T-cell (primary cell): ENCODE results near the gene ECHS1. TPM values are rescaled to one million over a fixed set of nuclear protein-coding genes. Genes with fewer than 3 reads are reported as not detected.

ENCODE experiments used
- ATAC-seq, 4 experiments: fragments of 200-7000 bp in 3 of 4; fragments of 150-1000 bp in 1 of 4; cut with Tn5 transposase; replicated peaks in 1 of 4; 1 replicate in 3 of 4; 2 replicates in 1 of 4; pipeline ENCODE4 v1.10.0; 2021; ENCODE audit warnings: moderate library complexity in 3 of 4, mild to moderate bottlenecking in 2 of 4, moderate number of reproducible peaks in 1 of 4
- CTCF ChIA-PET, 2 donors: fragments of 300-600 bp; sonication (Branson Sonifier 250); formaldehyde crosslinking; loops; one replicate each; lab custom pipeline; 2022; ENCODE audit warnings: antibody characterized with exemption in 2 of 2; lab: Charles Lee
- POLR2A ChIA-PET, 2 donors: fragments of 300-600 bp; sonication (Branson Sonifier 250); formaldehyde crosslinking; loops; one replicate each; lab custom pipeline; 2022; ENCODE audit warnings: antibody characterized with exemption in 2 of 2; lab: Charles Lee
- DNase-seq, 35 experiments: peaks; one replicate each; pipeline versions ENCODE4 v3.0.0 to v3.0.0-alpha.2; 2013 to 2023
- H3K27ac ChIP-seq: one replicate; pipeline ENCODE4 v1.5.1; 2013; ENCODE audit warnings: low read length
- H3K27me3 ChIP-seq, 2 experiments: replicated peaks in 1 of 2; 1 replicate in 1 of 2; 2 replicates in 1 of 2; pipeline versions ENCODE4 v1.6.1 to v1.7.0; 2013; ENCODE audit warnings: low read length in 1 of 2, mixed read lengths in 1 of 2; ENCODE audit not compliant: control insufficient read depth in 2 of 2, insufficient read depth in 2 of 2; ENCODE audit errors: extremely low read depth in 1 of 2
- H3K36me3 ChIP-seq, 2 donors: 1 replicate in 1 of 2; 2 replicates in 1 of 2; pipeline versions ENCODE4 v1.6.1 to v1.7.0; 2013; ENCODE audit warnings: low read length in 1 of 2; ENCODE audit not compliant: control insufficient read depth in 2 of 2, insufficient read depth in 1 of 2; ENCODE audit errors: extremely low read depth in 1 of 2
- H3K4me1 ChIP-seq, 2 experiments: 1 replicate in 1 of 2; 2 replicates in 1 of 2; pipeline versions ENCODE4 v1.6.1 to v1.7.0; 2013; ENCODE audit warnings: low read length in 2 of 2, mixed read lengths in 1 of 2; ENCODE audit not compliant: insufficient read depth in 2 of 2, control insufficient read depth in 1 of 2; ENCODE audit errors: extremely low read depth in 1 of 2
- H3K4me3 ChIP-seq, 2 donors: 1 replicate in 1 of 2; 2 replicates in 1 of 2; pipeline versions ENCODE4 v1.5.1 to v1.7.0; 2013; ENCODE audit warnings: mild to moderate bottlenecking in 2 of 2, low read length in 1 of 2, moderate library complexity in 1 of 2; ENCODE audit not compliant: control insufficient read depth in 1 of 2; ENCODE audit errors: extremely low read depth in 1 of 2
- H3K9me3 ChIP-seq: 2 replicates; pipeline ENCODE4 v1.7.0; 2013
- H3K27ac Mint-ChIP-seq, 2 donors: one replicate each; pipeline ENCODE4 v1.8.0; 2020 to 2021; ENCODE audit warnings: mild to moderate bottlenecking in 2 of 2, mixed read lengths in 2 of 2
- H3K27me3 Mint-ChIP-seq, 2 donors: one replicate each; pipeline ENCODE4 v1.8.0; 2021 to 2022; ENCODE audit warnings: mixed read lengths in 2 of 2
- H3K36me3 Mint-ChIP-seq: one replicate; pipeline ENCODE4 v1.8.0; 2021; ENCODE audit warnings: mixed read lengths
- H3K4me1 Mint-ChIP-seq, 3 donors: one replicate each; pipeline ENCODE4 v1.8.0; 2020 to 2022; ENCODE audit warnings: mixed read lengths in 3 of 3, mild to moderate bottlenecking in 1 of 3
- H3K4me3 Mint-ChIP-seq, 3 donors: one replicate each; pipeline ENCODE4 v1.8.0; 2020 to 2022; ENCODE audit warnings: mild to moderate bottlenecking in 3 of 3, mixed read lengths in 3 of 3, moderate library complexity in 3 of 3
- H3K9me3 Mint-ChIP-seq, 3 donors: one replicate each; pipeline ENCODE4 v1.8.0; 2020 to 2022; ENCODE audit warnings: mixed read lengths in 3 of 3
- WGBS: methylation state at CpG from one replicate; pipeline ENCODE4 v1.1.5; 2013; ENCODE audit warnings: missing lambda C conversion rate; ENCODE audit not compliant: insufficient coverage; 5-methylcytosine and 5-hydroxymethylcytosine counted together
- total RNA-seq, 35 experiments: library from RNA in 6 of 35; stranded (reverse) in 6 of 35; fragments of 120-200 nt in 1 of 35; gene quantifications; one replicate each; pipeline versions ENCODE4 v1.2.1 to v1.2.4 and lab custom pipeline; 2013 to 2026

ECHS1 gene
- total RNA-seq, 5 donors from 2014 or later (not counting 1 experiment from before 2014, with no cell fraction given): 17.6 to 31.7 (median 27.2) TPM

- Histone ChIP-seq H3K4me1 (peaks cover 16 to 40% of the 10 kb centered on the region in 2 experiments), H3K9me3 (no peaks in the 10 kb centered on the region), H3K27ac (peak within 1 kb of the TSS; percentile 80), H3K4me3 (peak within 1 kb of the TSS; percentile 47 to 54), H3K36me3 (no peaks in the 10 kb centered on the region), H3K27me3 (peaks cover 0 to 38% of the 10 kb centered on the region in 2 experiments)
- H3K27me3 Mint-ChIP-seq: peaks cover 2 to 8% of the 10 kb centered on the region in 2 donors
- ATAC-seq (peak; percentile 61 to 72 (median 66)), DNase-seq (peak; percentile 66 to 96 (median 90))
- peak within 1 kb of the TSS; percentile 70 to 85 for H3K27ac Mint-ChIP-seq
- H3K36me3 Mint-ChIP-seq: no peaks in the 10 kb centered on the region
- POLR2A ChIA-PET: no interaction called here
- no peaks in the 10 kb centered on the region for H3K9me3 Mint-ChIP-seq
- CTCF ChIA-PET: interaction anchor here in 1 of 2 donors (0.6 kb wide), 1 partner anchor 53 kb away, joined by 5 read pairs; no protein-coding TSS in a partner anchor
- H3K4me3 Mint-ChIP-seq: peak within 1 kb of the TSS in 2 of 3 donors; percentile 66 to 69
- WGBS: 9% methylated on average over 58 of the region's 63 CpGs
- peaks cover 0 to 5% (median 4%) of the 10 kb centered on the region in 3 donors for H3K4me1 Mint-ChIP-seq
Measured at GRCh38 chr10:133336577-133337369, 36.4 kb downstream of the ECHS1 start, which contains the start of gene CALY. CALY (minus strand) TSS chr10:133336896; CDS start chr10:133328989, 7,907 bp downstream.

GRCh38 chr10:133336118-133336576 is 37.0 kb downstream of the ECHS1 start:
- H3K9me3 ChIP-seq: no peaks in the 10 kb centered on the region
- CTCF ChIA-PET: no interaction called here
- peak in 1 of 35 experiments; percentile 22 for DNase-seq

GRCh38 chr10:133335246-133336117 is 37.7 kb downstream of the ECHS1 start:
- Mint-ChIP-seq H3K27me3 (peaks cover 0 to 2% of the 10 kb centered on the region in 2 donors), H3K27ac (peak overlapping the region; percentile 31 to 85), H3K4me3 (peak overlapping the region in 2 of 3 donors; percentile 73 to 79), H3K4me1 (peaks cover 0 to 5% (median 4%) of the 10 kb centered on the region in 3 donors), H3K36me3 (no peaks in the 10 kb centered on the region), H3K9me3 (no peaks in the 10 kb centered on the region)
- ChIA-PET POLR2A (no interaction called here), CTCF (no interaction called here)
- Histone ChIP-seq H3K9me3 (no peaks in the 10 kb centered on the region), H3K4me3 (peak overlapping the region; percentile 47 to 54), H3K27ac (peak overlapping the region; percentile 80), H3K4me1 (peaks cover 16 to 40% of the 10 kb centered on the region in 2 experiments), H3K27me3 (peaks cover 2 to 33% of the 10 kb centered on the region in 2 experiments), H3K36me3 (no peaks in the 10 kb centered on the region)
- ATAC-seq (peak; percentile 41 to 61 (median 44)), DNase-seq (peak; percentile 64 to 95 (median 84))
- 4% methylated on average over 58 of the region's 75 CpGs for WGBS

More at GRCh38 chr10:133336118-133336576, 37.0 kb downstream of the ECHS1 start:
- Mint-ChIP-seq H3K4me1 (peaks cover 0 to 5% (median 4%) of the 10 kb centered on the region in 3 donors), H3K9me3 (no peaks in the 10 kb centered on the region), H3K27me3 (peaks cover 0 to 3% of the 10 kb centered on the region in 2 donors), H3K36me3 (no peaks in the 10 kb centered on the region), H3K27ac (no peak overlapping the region), H3K4me3 (no peak overlapping the region)
- 3% methylated on average over 24 of the region's 41 CpGs for WGBS
- H3K4me3 ChIP-seq: peak overlapping the region; percentile 47 to 54
- ATAC-seq: peak; percentile 1 to 16 (median 4)
- H3K27ac ChIP-seq: peak overlapping the region; percentile 7
- no peaks in the 10 kb centered on the region for H3K36me3 ChIP-seq
- H3K4me1 ChIP-seq: peaks cover 16 to 40% of the 10 kb centered on the region in 2 experiments
- peaks cover 0 to 33% of the 10 kb centered on the region in 2 experiments for H3K27me3 ChIP-seq
- POLR2A ChIA-PET: no interaction called here

GRCh38 chr10:133334503-133335245 is 38.5 kb downstream of the ECHS1 start:
- no peaks in the 10 kb centered on the region for H3K36me3 ChIP-seq
- DNase-seq (peak in 5 of 35 experiments; percentile 11 to 59 (median 48)), ATAC-seq (peak; percentile 13 to 36 (median 24))
- 22% methylated on average over 37 of the region's 51 CpGs for WGBS
- H3K4me3 ChIP-seq: peak overlapping the region in 1 of 2 donors; percentile 54
- H3K9me3 ChIP-seq: no peaks in the 10 kb centered on the region
- Mint-ChIP-seq H3K9me3 (no peaks in the 10 kb centered on the region), H3K27me3 (peaks cover 0 to 6% of the 10 kb centered on the region in 2 donors), H3K36me3 (no peaks in the 10 kb centered on the region), H3K27ac (peak overlapping the region; percentile 76 to 85), H3K4me1 (peaks cover 4 to 8% (median 5%) of the 10 kb centered on the region in 3 donors), H3K4me3 (peak overlapping the region in 2 of 3 donors; percentile 73 to 79)
- peak overlapping the region; percentile 80 for H3K27ac ChIP-seq
- POLR2A ChIA-PET: no interaction called here
- peaks cover 2 to 32% of the 10 kb centered on the region in 2 experiments for H3K27me3 ChIP-seq
- CTCF ChIA-PET: interaction anchor here in 1 of 2 donors (0.6 kb wide), 1 partner anchor 71 kb away, joined by 3 read pairs; no protein-coding TSS in a partner anchor
- H3K4me1 ChIP-seq: peaks cover 16 to 45% of the 10 kb centered on the region in 2 experiments

GRCh38 chr10:133332936-133333699 is 40.0 kb downstream of the ECHS1 start:
- POLR2A ChIA-PET: no interaction called here
- Mint-ChIP-seq H3K9me3 (no peaks in the 10 kb centered on the region), H3K4me1 (peaks cover 7 to 10% (median 10%) of the 10 kb centered on the region in 3 donors), H3K27me3 (peaks cover 5 to 21% of the 10 kb centered on the region in 2 donors), H3K36me3 (no peaks in the 10 kb centered on the region), H3K4me3 (no peak overlapping the region), H3K27ac (no peak overlapping the region)
- no peak overlapping the region for H3K4me3 ChIP-seq
- H3K4me1 ChIP-seq: peaks cover 16 to 49% of the 10 kb centered on the region in 2 experiments
- 88% methylated on average over 18 of the region's 30 CpGs for WGBS
- peaks cover 2 to 37% of the 10 kb centered on the region in 2 experiments for H3K27me3 ChIP-seq
- H3K36me3 ChIP-seq: no peaks in the 10 kb centered on the region
- no peak for ATAC-seq
- no peak for DNase-seq
- H3K27ac ChIP-seq: no peak overlapping the region
- CTCF ChIA-PET: interaction anchor here (0.7 to 1.1 kb wide), 2 partner anchors 9 to 46 kb away, joined by 3 read pairs; no protein-coding TSS in a partner anchor
- H3K9me3 ChIP-seq: no peaks in the 10 kb centered on the region
